ENCODE results near the gene KCNQ5.

DNA sequence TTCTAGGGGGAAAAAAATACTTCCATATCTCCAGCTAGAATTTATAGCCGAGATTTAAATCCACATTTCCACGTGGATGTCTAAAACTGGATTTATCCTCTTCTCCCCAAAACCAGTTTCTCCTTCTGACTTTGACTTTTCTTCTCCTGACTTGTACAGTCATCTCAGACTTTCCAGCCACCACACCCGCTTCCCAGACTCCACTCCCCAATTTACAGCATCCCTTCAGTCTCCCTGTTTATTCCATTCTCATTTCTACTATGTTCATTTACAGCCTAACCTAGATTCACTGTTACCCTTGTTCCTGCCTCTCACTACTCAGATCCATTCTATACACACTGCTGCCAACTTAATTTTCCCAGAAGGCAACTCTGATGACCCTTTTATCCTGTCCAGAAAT lies 378.6 kb downstream of the KCNQ5 start:
- TF ChIP-seq, protein P1, sequence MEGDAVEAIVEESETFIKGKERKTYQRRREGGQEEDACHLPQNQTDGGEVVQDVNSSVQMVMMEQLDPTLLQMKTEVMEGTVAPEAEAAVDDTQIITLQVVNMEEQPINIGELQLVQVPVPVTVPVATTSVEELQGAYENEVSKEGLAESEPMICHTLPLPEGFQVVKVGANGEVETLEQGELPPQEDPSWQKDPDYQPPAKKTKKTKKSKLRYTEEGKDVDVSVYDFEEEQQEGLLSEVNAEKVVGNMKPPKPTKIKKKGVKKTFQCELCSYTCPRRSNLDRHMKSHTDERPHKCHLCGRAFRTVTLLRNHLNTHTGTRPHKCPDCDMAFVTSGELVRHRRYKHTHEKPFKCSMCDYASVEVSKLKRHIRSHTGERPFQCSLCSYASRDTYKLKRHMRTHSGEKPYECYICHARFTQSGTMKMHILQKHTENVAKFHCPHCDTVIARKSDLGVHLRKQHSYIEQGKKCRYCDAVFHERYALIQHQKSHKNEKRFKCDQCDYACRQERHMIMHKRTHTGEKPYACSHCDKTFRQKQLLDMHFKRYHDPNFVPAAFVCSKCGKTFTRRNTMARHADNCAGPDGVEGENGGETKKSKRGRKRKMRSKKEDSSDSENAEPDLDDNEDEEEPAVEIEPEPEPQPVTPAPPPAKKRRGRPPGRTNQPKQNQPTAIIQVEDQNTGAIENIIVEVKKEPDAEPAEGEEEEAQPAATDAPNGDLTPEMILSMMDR (IDR thresholded peaks at IDR 0.05; ENCODE audit: low read depth, low read length, poor library complexity, severe bottlenecking): no peak
- no peak for TF ChIP-seq EZH2phosphoT487 (IDR thresholded peaks at IDR 0.05; ENCODE audit: borderline replicate concordance, low read length)

Data from DOHH2 (cell line).